Measurements from ENCODE around the gene FXYD1.

DNA sequence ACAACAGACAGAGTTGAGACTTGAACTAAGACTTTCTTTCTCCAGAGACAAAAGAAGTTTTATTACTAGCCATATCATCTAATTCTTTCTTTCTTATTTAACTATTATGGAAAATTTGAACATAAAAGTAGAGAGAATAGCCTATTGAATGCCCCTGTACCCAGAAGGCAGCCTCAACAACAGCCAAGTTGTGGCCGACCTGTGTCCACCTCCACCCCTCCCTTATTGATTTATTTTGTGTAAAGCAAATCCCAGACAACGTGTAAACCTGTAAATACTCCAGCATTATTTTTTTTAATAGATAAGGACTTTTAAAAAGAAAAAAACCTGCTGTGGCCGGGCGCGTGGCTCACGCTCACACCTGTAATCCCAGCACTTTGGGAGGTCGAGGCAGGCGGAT, 49.1 kb upstream of the FXYD1 start:
- TF ChIP-seq EZH2 (IDR thresholded peaks at IDR 0.05; ENCODE audit: insufficient read depth, poor library complexity, severe bottlenecking) (no peak), EZH2phosphoT487 (IDR thresholded peaks at IDR 0.05; ENCODE audit: insufficient read depth, low read depth) (no peak)

Data from GM23248 (cell line).